Left lung (tissue), 10 donors: Measurements from ENCODE around the gene ICAM3. TPM values are rescaled to one million over a fixed set of nuclear protein-coding genes. Genes with fewer than 3 reads are reported as not detected.

Experiments
- ATAC-seq: fragments of 200-7000 bp; cut with Tn5 transposase; one replicate; pipeline ENCODE4 v1.9.1; 2020; ENCODE audit warnings: moderate library complexity
- DNase-seq, 4 donors: peaks; one replicate each; pipeline ENCODE4 v3.0.0-alpha.2; 2013 to 2020
- H3K27ac ChIP-seq, 2 donors: fragments of 200-600 bp; sonication (generic) in 1 of 2; one replicate each; pipeline versions ENCODE4 v1.5.0 to v1.8.0; 2020 to 2021
- H3K27me3 ChIP-seq, 2 donors: fragments of 200-600 bp; sonication (generic) in 1 of 2; one replicate each; pipeline versions ENCODE4 v1.5.0 to v1.8.0; 2020 to 2021
- H3K36me3 ChIP-seq, 2 donors: fragments of 200-600 bp; sonication (generic) in 1 of 2; one replicate each; pipeline versions ENCODE4 v1.5.0 to v1.8.0; 2020 to 2021
- H3K4me1 ChIP-seq, 2 donors: fragments of 200-600 bp; one replicate each; pipeline ENCODE4 v1.8.0; 2021
- H3K4me3 ChIP-seq, 2 donors: fragments of 200-600 bp; sonication (generic) in 1 of 2; one replicate each; pipeline versions ENCODE4 v1.5.0 to v1.8.0; 2020 to 2021; ENCODE audit warnings: mild to moderate bottlenecking in 1 of 2
- H3K9me3 ChIP-seq, 2 donors: fragments of 200-600 bp; sonication (generic) in 1 of 2; one replicate each; pipeline versions ENCODE4 v1.5.0 to v1.8.0; 2020 to 2021
- intact Hi-C, 2 donors: fragments of 100-400 bp; cut with DNase I; formaldehyde crosslinking; loops; one replicate each; pipeline versions ENCODE4 v1.11.2 to v1.14.2; 2022
- polyA plus RNA-seq, 6 donors: library from polyadenylated mRNA; unstranded; fragments of 120-200 nt; gene quantifications; one replicate each; pipeline ENCODE4 v1.2.1, GENCODE V29; 2013; ENCODE audit not compliant: insufficient read length in 6 of 6
- total RNA-seq, 2 donors: library from RNA; stranded (reverse); fragmentation: NEBNext Ultra II Directional; extraction: Animal tissue kit (Norgen Biotek cat#: 25700); gene quantifications; one replicate each; pipeline ENCODE4 v1.2.1, GENCODE V29; 2021
- TF ChIP-seq, protein P1 (sequence below), 2 donors: fragments of 200-600 bp; sonication (generic) in 1 of 2; IDR thresholded peaks; one replicate each; pipeline versions ENCODE4 v1.5.0 to v1.8.0; 2021; ENCODE audit warnings: antibody characterized with exemption in 2 of 2
- donor health status: DM: no; HTN: yes; CAD: no.
- donor health status: DM: no; HTN: no; CAD: no.

Gene ICAM3
- total and polyA plus RNA-seq, 8 donors = 8.8 to 44.8 (median 11.7) TPM

DNA sequence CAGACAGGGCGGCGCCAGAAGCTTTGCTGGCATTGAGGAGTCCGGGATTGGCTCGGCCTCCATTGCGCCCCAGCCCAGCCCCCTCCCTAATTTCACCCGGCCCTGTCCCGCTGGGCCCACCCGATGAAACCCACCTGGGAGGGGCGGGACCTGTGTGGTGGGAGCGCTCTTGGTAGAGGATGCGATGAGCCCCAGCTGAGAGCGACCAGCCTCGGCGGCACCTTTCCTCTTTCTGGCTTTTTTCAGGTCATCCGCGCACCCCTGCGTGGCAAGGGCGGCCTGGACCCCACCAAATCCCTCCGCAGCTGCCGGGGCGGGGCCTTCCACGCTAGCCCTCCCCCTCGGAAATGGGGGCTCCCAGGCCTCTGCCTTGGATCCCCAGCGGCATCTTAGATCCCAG, 30.0 kb downstream of the ICAM3 start, which contains the start of gene ZGLP1:
ZGLP1 (minus strand) TSS at position 393 of the 400 bp plus-strand sequence.
- no peak within 1 kb of the TSS for H3K4me3 ChIP-seq
- intact Hi-C loops = no loop called here
- ATAC-seq = no peak
- H3K27me3 ChIP-seq = no peaks in the 10 kb centered on the region
- no peaks in the 10 kb centered on the region for H3K9me3 ChIP-seq
- no peak for DNase-seq
- H3K27ac ChIP-seq = no peak within 1 kb of the TSS
- peaks cover 0 to 25% of the 10 kb centered on the region in 2 donors for H3K36me3 ChIP-seq
- H3K4me1 ChIP-seq = peaks cover 0 to 11% of the 10 kb centered on the region in 2 donors
- TF ChIP-seq, protein P1, sequence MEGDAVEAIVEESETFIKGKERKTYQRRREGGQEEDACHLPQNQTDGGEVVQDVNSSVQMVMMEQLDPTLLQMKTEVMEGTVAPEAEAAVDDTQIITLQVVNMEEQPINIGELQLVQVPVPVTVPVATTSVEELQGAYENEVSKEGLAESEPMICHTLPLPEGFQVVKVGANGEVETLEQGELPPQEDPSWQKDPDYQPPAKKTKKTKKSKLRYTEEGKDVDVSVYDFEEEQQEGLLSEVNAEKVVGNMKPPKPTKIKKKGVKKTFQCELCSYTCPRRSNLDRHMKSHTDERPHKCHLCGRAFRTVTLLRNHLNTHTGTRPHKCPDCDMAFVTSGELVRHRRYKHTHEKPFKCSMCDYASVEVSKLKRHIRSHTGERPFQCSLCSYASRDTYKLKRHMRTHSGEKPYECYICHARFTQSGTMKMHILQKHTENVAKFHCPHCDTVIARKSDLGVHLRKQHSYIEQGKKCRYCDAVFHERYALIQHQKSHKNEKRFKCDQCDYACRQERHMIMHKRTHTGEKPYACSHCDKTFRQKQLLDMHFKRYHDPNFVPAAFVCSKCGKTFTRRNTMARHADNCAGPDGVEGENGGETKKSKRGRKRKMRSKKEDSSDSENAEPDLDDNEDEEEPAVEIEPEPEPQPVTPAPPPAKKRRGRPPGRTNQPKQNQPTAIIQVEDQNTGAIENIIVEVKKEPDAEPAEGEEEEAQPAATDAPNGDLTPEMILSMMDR (IDR thresholded peaks at IDR 0.05) = no peak

DNA sequence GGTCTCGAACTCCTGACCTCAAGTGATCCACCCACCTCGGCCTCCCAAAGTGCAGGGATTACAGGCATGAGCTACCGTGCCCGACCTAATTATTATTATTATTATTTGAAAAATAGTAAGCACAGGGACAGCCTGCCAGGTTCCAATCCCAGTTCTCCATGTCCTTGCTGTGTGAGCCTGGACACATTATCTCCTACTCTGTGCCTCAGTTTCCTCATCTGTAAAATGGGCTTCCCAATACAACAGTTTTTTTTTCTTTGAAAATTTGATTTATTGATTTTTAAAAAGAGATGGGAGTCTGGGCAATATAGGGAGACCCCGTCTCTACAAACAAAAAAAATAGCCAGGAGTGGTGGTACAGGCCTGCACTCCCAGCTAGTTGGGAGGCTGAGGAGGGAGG, 33.1 kb downstream of the ICAM3 start:
- Histone ChIP-seq H3K4me3 (no peak overlapping the region), H3K4me1 (peaks cover 0 to 18% of the 10 kb centered on the region in 2 donors), H3K27ac (no peak overlapping the region), H3K36me3 (peaks cover 0 to 26% of the 10 kb centered on the region in 2 donors), H3K9me3 (no peaks in the 10 kb centered on the region), H3K27me3 (no peaks in the 10 kb centered on the region)
- TF ChIP-seq, protein P1 (IDR thresholded peaks at IDR 0.05) = no peak
- DNase-seq (no peak), ATAC-seq (no peak)
- intact Hi-C loops = no loop called here

DNA sequence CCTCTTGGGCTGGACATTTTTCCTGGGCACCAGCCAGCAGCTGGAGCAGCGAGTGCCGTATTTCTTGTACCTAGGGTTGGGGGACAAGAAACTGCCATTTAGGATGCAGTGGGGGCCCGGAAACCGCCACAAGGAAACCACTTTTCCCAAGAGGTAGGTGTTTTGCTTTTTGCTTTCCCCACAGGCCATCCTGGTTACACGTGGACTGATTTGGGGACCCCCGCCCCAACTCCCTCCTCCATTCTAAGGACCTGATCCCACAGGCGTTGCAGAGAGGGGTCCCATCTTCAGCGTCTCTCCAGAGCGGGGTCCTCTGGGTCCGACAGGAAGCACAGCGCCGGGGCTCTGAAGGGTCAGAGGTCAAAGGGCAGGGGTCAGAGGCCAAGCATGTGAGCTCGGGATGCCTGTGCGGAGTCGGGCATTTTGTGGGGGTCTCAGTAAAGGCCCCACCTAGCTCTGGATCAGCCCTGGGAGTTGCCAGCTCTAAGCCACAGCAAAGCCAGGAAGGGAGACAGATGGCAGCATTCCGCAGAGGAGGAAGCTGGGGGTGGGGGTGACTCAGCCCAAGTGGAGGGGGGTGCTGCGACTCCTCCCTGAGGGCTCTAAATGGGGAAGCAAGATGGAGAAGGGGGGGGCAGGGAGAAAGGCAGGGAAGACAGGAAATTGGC, 34.2 kb downstream of the ICAM3 start:
- Histone ChIP-seq H3K4me3 (no peak overlapping the region), H3K36me3 (peaks cover 0 to 18% of the 10 kb centered on the region in 2 donors), H3K27ac (peak overlapping the region in 1 of 2 donors; percentile 23), H3K4me1 (peaks cover 0 to 19% of the 10 kb centered on the region in 2 donors), H3K27me3 (no peaks in the 10 kb centered on the region), H3K9me3 (no peaks in the 10 kb centered on the region)
- peak; percentile 77 for ATAC-seq
- intact Hi-C loops = no loop called here
- TF ChIP-seq, protein P1 (IDR thresholded peaks at IDR 0.05) = no peak
- DNase-seq = peak in 2 of 4 donors; percentile 77 to 90

DNA sequence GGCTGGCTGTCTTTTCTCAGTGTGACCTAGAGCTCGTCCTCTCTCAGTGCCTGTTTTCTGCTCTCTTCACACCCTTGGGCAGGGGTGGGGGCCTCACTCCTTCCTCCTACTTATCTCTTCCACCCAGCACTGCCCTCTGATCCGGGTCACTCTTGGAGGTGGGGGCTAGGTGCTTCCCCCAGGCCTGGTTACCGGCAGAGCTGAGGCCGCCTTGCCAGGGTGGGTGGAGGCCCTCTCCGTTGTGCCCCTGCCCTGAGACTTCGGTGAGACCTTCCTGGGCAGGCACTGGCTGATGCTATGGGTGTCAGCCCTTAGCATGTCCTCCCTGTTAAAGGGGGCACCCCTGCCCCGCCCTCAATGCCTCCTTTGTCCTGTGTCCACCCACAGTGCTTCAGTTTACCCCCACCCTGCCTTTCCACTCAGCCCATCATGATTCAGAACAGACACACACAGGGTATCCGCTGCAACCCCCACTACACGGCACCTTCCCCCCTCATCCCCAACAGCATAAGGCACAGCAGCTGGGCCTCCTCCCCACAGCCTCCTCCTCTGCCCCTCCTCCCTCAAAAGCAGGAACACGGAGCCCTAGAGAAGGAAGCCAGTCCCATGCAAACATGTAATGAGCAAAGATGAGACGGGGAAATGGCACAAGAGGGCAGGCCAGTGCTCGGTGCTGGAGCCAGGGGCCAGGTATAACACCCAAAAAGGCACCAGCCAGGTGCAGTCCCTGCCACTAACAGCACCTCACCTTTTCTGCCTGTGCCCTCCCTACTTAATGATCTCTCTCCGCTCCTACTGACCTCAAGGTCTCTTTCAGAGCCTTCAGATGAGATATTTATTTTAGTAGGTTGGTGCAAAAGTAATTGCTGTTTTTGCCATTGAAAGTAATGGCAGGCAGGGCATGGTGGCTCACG, 39.6 kb downstream of the ICAM3 start:
- H3K27me3 ChIP-seq = peaks cover 8 to 24% of the 10 kb centered on the region in 2 donors
- H3K36me3 ChIP-seq = peaks cover 0 to 4% of the 10 kb centered on the region in 2 donors
- no peaks in the 10 kb centered on the region for H3K9me3 ChIP-seq
- TF ChIP-seq, protein P1 (IDR thresholded peaks at IDR 0.05) = no peak
- H3K27ac ChIP-seq = no peak overlapping the region
- intact Hi-C loops = no loop called here
- peaks cover 0 to 37% of the 10 kb centered on the region in 2 donors for H3K4me1 ChIP-seq
- peak in 1 of 4 donors; percentile 71 for DNase-seq
- peak; percentile 12 for ATAC-seq
- no peak overlapping the region for H3K4me3 ChIP-seq
